HEK293 (cell line): ENCODE results near the gene MACO1.

Experiments
- CTCF ChIA-PET: fragments of 350-600 bp; formaldehyde crosslinking; extraction: SDS; loops from one replicate; lab custom pipeline; 2021; ENCODE audit warnings: antibody characterized with exemption; lab: Yijun Ruan, JAX
- POLR2A ChIA-PET: fragments of 300-600 bp; formaldehyde crosslinking; extraction: SDS; loops from one replicate; lab custom pipeline; 2020; ENCODE audit warnings: antibody characterized with exemption, inconsistent platforms; lab: Yijun Ruan, JAX
- H3K27ac ChIP-seq: fragments of 200-500 bp; sonication (Bioruptor generic); 2 replicates; pipeline ENCODE4 v1.5.1; 2014; ENCODE audit warnings: low read depth, low read length, control low read depth, inconsistent platforms; ENCODE audit errors: extremely low read depth
- H3K36me3 ChIP-seq, 2 experiments: fragments of 200-500 bp in 1 of 2; sonication (Bioruptor generic) in 1 of 2; 1 replicate in 1 of 2; 2 replicates in 1 of 2; pipeline ENCODE4 v1.5.1; 2014 to 2017; ENCODE audit warnings: inconsistent platforms in 2 of 2, low read length in 2 of 2; ENCODE audit not compliant: control insufficient read depth in 2 of 2, insufficient read depth in 1 of 2
- H3K4me1 ChIP-seq: fragments of 200-500 bp; sonication (Bioruptor generic); 2 replicates; pipeline ENCODE4 v1.5.1; 2014; ENCODE audit warnings: mild to moderate bottlenecking, low read length, inconsistent platforms; ENCODE audit not compliant: control insufficient read depth, insufficient read depth
- H3K4me3 ChIP-seq: 2 replicates; pipeline ENCODE4 v1.5.1; 2011; ENCODE audit warnings: low read depth, mild to moderate bottlenecking, control low read depth, low read length, moderate library complexity
- H3K9me3 ChIP-seq: fragments of 200-500 bp; sonication (Bioruptor generic); 2 replicates; pipeline ENCODE4 v1.5.1; 2014; ENCODE audit warnings: low read depth, low read length, inconsistent platforms; ENCODE audit not compliant: control insufficient read depth, insufficient read depth
- ATF2 ChIP-seq: fragments of 450-650 bp; formaldehyde crosslinking; IDR thresholded peaks from 2 replicates; pipeline ENCODE4 v1.5.1; 2016; ENCODE audit warnings: missing biosample characterization, missing genetic modification characterization, low read depth
- ELK4 ChIP-seq: IDR thresholded peaks from 2 replicates; pipeline ENCODE4 v1.6.1; 2011; ENCODE audit warnings: mild to moderate bottlenecking, low read depth, low read length, borderline replicate concordance
- GLIS1 ChIP-seq: fragments of 450-650 bp; formaldehyde crosslinking; IDR thresholded peaks from 2 replicates; pipeline ENCODE4 v1.5.1; 2016; ENCODE audit warnings: missing biosample characterization, missing genetic modification characterization
- KLF8 ChIP-seq: fragments of 450-650 bp; formaldehyde crosslinking; IDR thresholded peaks from 2 replicates; pipeline ENCODE4 v1.5.1; 2016; ENCODE audit warnings: missing biosample characterization, missing genetic modification characterization
- PRDM1 ChIP-seq: fragments of 450-650 bp; formaldehyde crosslinking; IDR thresholded peaks from 2 replicates; pipeline ENCODE4; 2016; ENCODE audit warnings: missing biosample characterization, missing genetic modification characterization
- PRDM10 ChIP-seq: fragments of 450-650 bp; formaldehyde crosslinking; IDR thresholded peaks from 2 replicates; pipeline ENCODE4 v1.5.1; 2016; ENCODE audit warnings: missing biosample characterization, missing genetic modification characterization
- SP7 ChIP-seq: fragments of 450-650 bp; formaldehyde crosslinking; IDR thresholded peaks from 2 replicates; pipeline ENCODE4 v1.5.1; 2016; ENCODE audit warnings: missing biosample characterization, missing genetic modification characterization
- TCF7L2 ChIP-seq: IDR thresholded peaks from 2 replicates; pipeline ENCODE4 v1.6.1; 2011; ENCODE audit warnings: low read depth, mild to moderate bottlenecking, inconsistent platforms, low read length, moderate library complexity, borderline replicate concordance
- TRIM28 ChIP-seq: IDR thresholded peaks from 2 replicates; pipeline ENCODE4 v1.6.1; 2011; ENCODE audit warnings: low read length, control low read depth, borderline replicate concordance
- YY1 ChIP-seq: fragments of 450-650 bp; formaldehyde crosslinking; IDR thresholded peaks from 2 replicates; pipeline ENCODE4 v1.5.1; 2018; ENCODE audit warnings: missing biosample characterization, missing genetic modification characterization
- ZBTB6 ChIP-seq: fragments of 450-650 bp; formaldehyde crosslinking; IDR thresholded peaks from 2 replicates; pipeline ENCODE4 v1.5.1; 2017; ENCODE audit warnings: missing biosample characterization, missing genetic modification characterization
- ZNF174 ChIP-seq: fragments of 450-650 bp; formaldehyde crosslinking; IDR thresholded peaks from 2 replicates; pipeline ENCODE4 v1.5.0; 2017; ENCODE audit warnings: missing biosample characterization, mild to moderate bottlenecking, missing genetic modification characterization
- ZNF37A ChIP-seq: fragments of 450-650 bp; IDR thresholded peaks from 2 replicates; pipeline ENCODE4 v1.5.1; 2018; ENCODE audit warnings: missing biosample characterization, missing genetic modification characterization
- ZNF585B ChIP-seq: fragments of 450-650 bp; formaldehyde crosslinking; IDR thresholded peaks from 2 replicates; pipeline ENCODE4 v1.5.1; 2016; ENCODE audit warnings: missing biosample characterization, missing genetic modification characterization
- ZNF677 ChIP-seq: fragments of 450-650 bp; IDR thresholded peaks from 2 replicates; pipeline ENCODE4 v1.5.0; 2018; ENCODE audit warnings: missing biosample characterization, mild to moderate bottlenecking, missing genetic modification characterization, moderate library complexity
- ZSCAN18 ChIP-seq: fragments of 450-650 bp; formaldehyde crosslinking; IDR thresholded peaks from 2 replicates; pipeline ENCODE4 v1.5.1; 2016; ENCODE audit warnings: missing biosample characterization, missing genetic modification characterization
- ZSCAN30 ChIP-seq: fragments of 450-650 bp; IDR thresholded peaks from 2 replicates; pipeline ENCODE4 v1.5.1; 2018; ENCODE audit warnings: missing biosample characterization, mild to moderate bottlenecking, missing genetic modification characterization, moderate library complexity

The MACO1 gene

GRCh38 chr1:25500694-25501093, 70.0 kb downstream of the MACO1 start:
- ChIA-PET CTCF (interaction anchor here (0.5 to 1.8 kb wide), 4 partner anchors 18 to 310 kb away, joined by 3 to 7 read pairs (median 3); no protein-coding TSS in a partner anchor), POLR2A (no interaction called here)
- Histone ChIP-seq H3K9me3 (no peaks in the 10 kb centered on the region), H3K4me1 (no peaks in the 10 kb centered on the region), H3K27ac (no peak overlapping the region), H3K36me3 (peaks cover 0 to 35% of the 10 kb centered on the region in 2 experiments; a peak in 2 of 3 replicates), H3K4me3 (no peak overlapping the region)
- no peak for TF ChIP-seq ZNF37A (tag by site-specific recombination)
- TF ChIP-seq ZSCAN30 (tag by site-specific recombination), result no peak
- TF ChIP-seq SP7 (tag by site-specific recombination), result peak; percentile 57; the same call in 1 of the 2 replicates
- peak; percentile 77 for TF ChIP-seq PRDM1 (tag by site-specific recombination)
- TF ChIP-seq ELK4, result no peak
- TF ChIP-seq KLF8, result no peak
- TF ChIP-seq, all 188 proteins: peak for 2

- CTCF ChIA-PET, result interaction anchor here (0.5 to 1.8 kb wide), 10 partner anchors 9 to 309 kb away, joined by 3 to 11 read pairs (median 3); no protein-coding TSS in a partner anchor
- H3K4me3 ChIP-seq, result no peak overlapping the region
- H3K4me1 ChIP-seq, result no peaks in the 10 kb centered on the region
- peak; percentile 79 for TF ChIP-seq GLIS1
- no peak for TF ChIP-seq YY1
- no peak for TF ChIP-seq TRIM28
- TF ChIP-seq ZNF174 (tag by site-specific recombination), result no peak
- no peak for TF ChIP-seq PRDM10 (tag by site-specific recombination)
- TF ChIP-seq ATF2 (tag by site-specific recombination), result no peak
- TF ChIP-seq ZBTB6 (tag by site-specific recombination), result no peak
- no peak for TF ChIP-seq ZSCAN18 (tag by site-specific recombination)
- TF ChIP-seq ZNF585B (tag by site-specific recombination), result no peak
- 0 out of 2 replicates have a peak, but pooled peaks have one; percentile 36 for TF ChIP-seq ZNF677 (tag by site-specific recombination)
- TF ChIP-seq TCF7L2, result no peak
- no peaks in the 10 kb centered on the region for H3K9me3 ChIP-seq
- H3K27ac ChIP-seq, result no peak overlapping the region
- H3K36me3 ChIP-seq, result peaks cover 0 to 30% of the 10 kb centered on the region in 2 experiments; a peak in 1 of 3 replicates
- POLR2A ChIA-PET, result no interaction called here
These were observed 70.8 kb downstream of the MACO1 start for GRCh38 chr1:25501235-25502058.
